HG02884 (cell line): ENCODE measurements around the gene DQX1.
"Not testable (repeated sequence)": the region's sequence is repeated elsewhere in the genome, so short reads cannot be mapped to it uniquely, and the experiment has no call there.

Experiments used
- ATAC-seq: cut with Tn5 transposase; IDR thresholded peaks from one replicate; pipeline ENCODE4 v1.9.1; 2021; ENCODE audit warnings: mild to moderate bottlenecking, moderate library complexity; ENCODE audit not compliant: unreplicated experiment

Gene DQX1

GRCh38 chr2:74471332-74472065, 54.5 kb downstream of the DQX1 start:
- no peak for ATAC-seq

GRCh38 chr2:74470742-74471141, 55.3 kb downstream of the DQX1 start:
- not testable (repeated sequence) for ATAC-seq
